ENCODE results near the gene SARS1. TPM values are rescaled to one million over a fixed set of nuclear protein-coding genes. Genes with fewer than 3 reads are reported as not detected.

Gene SARS1
- total RNA-seq, 2 donors from 2014 or later = 117 to 155 TPM

DNA sequence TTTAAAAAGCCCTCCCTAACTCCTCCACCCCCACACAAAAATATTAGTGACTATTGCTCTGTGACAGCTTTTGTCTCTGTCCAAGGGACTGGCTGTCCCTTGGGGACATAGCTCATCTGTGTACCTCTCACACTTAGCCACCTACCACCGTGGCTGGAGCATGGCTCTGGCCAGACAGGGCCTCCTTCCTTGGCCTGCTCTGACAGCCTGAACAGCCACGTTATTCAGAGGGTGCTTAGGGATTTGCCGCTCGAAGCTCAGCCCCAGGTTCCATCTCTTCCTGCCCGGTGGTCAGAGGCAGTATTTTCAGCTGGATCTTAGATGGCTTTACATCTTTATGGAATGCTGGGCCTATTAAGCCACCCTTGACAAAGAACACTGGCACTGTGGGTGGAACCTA is 29.5 kb downstream of the SARS1 start:
- ATAC-seq (no peak), DNase-seq (no peak)
- intact Hi-C loops (cut with DNase I, micrococcal nuclease) = no loop called here

DNA sequence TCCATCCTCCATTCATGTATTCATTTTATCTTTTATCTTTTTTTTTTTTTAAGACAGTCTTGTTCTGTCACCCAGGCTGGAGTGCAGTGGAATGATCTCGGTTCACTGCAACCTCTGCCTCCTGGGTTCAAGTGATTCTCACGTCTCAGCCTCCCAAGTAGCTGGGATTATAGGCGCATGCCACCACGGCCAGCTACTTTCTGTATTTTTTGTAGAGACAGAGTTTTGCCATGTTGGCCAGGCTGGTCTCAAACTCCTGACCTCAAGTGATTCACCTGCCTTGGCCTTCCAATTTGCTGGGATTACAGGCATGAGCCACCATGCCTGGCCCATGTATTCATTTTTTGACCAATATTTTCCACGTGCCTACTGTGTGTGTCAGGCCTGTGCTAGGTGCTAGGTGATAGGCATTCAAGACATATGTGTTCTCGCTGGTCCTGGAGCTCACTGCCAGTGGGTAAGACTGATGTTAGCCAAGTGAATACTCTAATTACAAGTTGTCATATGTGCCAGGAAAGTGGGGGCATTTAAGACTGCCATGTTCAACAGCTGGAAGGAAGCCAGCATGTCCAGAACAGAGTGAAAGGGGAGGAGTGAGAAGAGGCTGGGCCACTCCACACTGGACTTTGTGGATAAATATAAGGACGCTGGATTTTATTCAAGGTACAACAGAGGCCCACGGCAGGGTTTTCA is 30.3 kb downstream of the SARS1 start:
- ATAC-seq (no peak), DNase-seq (no peak)
- intact Hi-C loops (cut with DNase I, micrococcal nuclease) = no loop called here

DNA sequence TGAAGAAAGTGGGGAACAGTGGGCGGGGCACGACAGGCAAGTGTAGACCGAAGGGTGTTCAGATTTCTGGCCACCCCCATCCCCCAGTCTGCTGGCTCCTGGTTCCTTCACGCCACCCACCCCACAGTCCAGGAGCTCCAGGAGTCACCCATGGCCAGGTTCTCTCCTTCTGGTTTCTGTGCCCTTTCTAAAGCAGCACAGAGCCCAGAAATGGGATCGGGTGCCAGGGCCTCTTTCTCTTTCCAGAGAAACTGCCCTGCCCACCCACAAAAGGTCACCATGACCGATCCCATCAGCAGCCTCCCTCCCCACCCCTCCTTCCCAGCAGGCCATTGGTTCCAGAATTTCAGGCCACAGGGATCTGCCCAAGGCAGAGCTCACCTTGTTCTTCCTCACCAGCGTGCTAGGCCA is 32.4 kb downstream of the SARS1 start:
- DNase-seq = no peak
- intact Hi-C loops (cut with DNase I, micrococcal nuclease) = no loop called here
- no peak for ATAC-seq

DNA sequence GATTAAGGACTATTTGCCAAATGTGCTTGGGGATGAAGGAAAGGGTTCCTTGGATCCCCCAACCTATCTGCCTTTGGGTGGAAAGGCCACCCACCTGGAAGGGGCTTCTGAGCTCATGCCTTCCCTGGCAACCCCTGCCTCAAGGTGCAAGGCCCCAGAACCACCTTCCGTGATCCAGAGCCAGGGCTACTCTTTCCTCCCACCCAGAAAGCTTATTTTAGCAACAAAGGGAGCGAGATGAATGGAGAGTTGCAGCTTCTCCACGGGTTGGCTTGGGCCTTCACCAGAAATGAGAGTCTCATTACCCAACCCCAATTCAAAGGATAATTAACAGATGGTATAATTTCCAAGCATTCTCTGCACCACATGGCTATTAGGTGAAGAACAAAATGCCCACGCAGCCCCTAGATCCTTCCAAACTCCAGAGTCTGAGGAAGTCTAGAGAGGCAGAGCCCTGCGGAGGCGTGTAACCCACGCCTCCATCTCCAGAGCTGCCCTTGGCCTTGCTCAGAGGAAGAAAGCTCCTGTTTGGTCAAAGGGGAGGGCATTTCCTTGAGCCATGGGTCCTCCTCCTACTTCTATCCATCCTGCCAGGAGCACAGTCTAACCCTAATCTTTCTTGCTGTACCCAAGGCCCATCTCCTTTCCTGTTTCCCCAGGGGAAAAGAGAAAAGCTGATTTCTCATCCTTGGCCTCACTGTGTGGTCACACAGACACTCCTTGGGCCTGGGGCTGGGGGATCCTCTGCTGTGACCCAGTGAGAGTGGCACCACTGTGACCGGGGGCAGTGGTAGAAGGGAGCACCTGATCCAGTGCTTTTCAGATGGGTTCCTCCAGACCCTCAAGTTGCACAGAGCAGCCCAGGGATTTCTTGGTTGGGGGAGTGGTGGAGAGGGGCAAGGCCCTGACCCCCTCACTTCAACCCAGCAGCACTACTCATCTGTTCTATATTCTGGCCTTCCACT is 34.0 kb downstream of the SARS1 start:
- intact Hi-C loops (cut with DNase I, micrococcal nuclease) = no loop called here
- DNase-seq (no peak), ATAC-seq (no peak)

DNA sequence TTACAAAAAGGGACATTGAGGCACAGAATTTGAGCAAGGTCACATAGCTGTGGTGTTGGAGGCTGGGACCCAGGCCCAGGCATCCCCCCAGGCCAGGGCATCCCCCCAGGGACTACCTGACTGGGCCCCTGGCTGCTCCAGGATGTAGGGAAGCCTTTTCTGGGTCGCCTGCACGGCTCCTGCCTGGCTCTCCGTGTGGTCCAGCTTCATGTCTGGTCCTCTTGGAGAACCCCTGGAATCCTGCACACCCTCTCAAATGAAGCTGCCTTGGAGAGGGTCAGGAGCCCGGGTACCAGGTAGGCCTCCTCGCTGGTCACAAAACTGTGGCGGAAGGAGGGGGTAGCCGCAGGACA is 34.7 kb downstream of the SARS1 start:
- intact Hi-C loops (cut with DNase I, micrococcal nuclease) = no loop called here
- DNase-seq (no peak), ATAC-seq (no peak)

DNA sequence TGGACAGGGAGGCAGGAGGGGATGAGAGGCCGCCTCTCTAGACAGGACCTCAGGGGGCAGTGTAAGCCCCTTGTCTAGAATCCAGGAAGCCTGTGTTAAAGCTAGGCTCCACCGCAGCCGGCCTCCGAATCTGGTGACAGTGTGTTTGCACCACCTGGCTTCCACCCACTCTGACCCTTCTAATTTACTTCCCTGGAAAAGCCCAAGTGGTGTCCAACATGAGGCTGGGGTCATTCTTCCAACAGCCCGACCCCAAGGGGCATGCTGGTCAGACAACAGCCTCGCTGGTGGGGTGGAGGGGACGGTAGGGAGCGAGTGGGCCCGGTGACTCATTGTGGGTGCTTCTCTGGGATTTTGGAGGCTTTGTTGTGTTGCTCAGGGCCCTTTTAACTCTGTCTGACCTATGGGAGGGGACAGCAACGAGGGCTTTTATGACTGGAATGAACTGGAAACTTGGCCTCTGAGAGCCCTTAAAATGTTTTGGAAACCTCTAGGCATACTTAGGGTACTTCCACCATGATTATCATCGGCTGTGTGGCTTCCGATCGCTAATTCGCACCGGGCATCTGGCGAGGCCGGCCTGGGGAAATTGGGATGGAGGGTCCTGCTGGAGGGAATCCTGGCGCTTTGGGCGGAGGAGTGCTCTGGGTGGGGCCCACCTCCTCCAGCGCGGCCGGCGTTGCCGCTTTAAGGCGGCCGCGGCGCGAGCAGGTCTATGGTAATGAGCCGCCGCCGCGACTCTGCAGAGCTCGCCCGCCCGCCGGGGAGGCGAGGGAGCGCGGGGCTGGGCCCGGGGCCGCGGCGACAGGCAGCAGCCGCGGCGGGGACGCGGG is 35.3 kb downstream of the SARS1 start, which contains the start of gene CELSR2:
TSS of gene CELSR2 (plus strand) at position 743 of the 833 bp plus-strand sequence. CDS start 541 bp downstream, outside the sequence.
- DNase-seq (peak; percentile 41 to 73), ATAC-seq (peak; percentile 91)
- intact Hi-C loops (cut with DNase I, micrococcal nuclease) = no loop called here

DNA sequence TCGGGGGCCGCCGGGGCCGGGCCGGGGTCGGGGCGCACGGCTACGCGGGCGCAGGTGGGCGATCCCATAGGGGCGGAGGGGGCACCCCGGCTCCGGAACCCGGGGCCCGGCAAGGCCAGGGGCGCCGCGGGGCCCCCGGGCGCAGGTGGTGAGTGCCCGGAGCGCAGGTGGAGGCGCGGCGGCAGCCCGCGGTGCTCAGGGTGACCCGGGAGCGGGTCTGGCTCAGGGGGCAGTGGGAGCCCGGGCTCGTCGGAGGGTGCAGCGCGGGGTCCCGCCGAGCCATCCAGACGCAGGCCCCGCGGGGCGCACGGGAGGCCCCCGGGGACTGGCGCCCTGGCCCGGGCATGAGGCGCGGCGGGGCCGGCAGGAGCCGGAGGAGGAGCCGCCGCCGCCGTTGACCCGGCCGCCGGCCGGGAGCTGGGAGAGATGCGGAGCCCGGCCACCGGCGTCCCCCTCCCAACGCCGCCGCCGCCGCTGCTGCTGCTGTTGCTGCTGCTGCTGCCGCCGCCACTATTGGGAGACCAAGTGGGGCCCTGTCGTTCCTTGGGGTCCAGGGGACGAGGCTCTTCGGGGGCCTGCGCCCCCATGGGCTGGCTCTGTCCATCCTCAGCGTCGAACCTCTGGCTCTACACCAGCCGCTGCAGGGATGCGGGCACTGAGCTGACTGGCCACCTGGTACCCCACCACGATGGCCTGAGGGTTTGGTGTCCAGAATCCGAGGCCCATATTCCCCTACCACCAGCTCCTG is 36.1 kb downstream of the SARS1 start:
- no peak for DNase-seq
- intact Hi-C loops (cut with DNase I, micrococcal nuclease) = no loop called here
- peak; percentile 41 for ATAC-seq

DNA sequence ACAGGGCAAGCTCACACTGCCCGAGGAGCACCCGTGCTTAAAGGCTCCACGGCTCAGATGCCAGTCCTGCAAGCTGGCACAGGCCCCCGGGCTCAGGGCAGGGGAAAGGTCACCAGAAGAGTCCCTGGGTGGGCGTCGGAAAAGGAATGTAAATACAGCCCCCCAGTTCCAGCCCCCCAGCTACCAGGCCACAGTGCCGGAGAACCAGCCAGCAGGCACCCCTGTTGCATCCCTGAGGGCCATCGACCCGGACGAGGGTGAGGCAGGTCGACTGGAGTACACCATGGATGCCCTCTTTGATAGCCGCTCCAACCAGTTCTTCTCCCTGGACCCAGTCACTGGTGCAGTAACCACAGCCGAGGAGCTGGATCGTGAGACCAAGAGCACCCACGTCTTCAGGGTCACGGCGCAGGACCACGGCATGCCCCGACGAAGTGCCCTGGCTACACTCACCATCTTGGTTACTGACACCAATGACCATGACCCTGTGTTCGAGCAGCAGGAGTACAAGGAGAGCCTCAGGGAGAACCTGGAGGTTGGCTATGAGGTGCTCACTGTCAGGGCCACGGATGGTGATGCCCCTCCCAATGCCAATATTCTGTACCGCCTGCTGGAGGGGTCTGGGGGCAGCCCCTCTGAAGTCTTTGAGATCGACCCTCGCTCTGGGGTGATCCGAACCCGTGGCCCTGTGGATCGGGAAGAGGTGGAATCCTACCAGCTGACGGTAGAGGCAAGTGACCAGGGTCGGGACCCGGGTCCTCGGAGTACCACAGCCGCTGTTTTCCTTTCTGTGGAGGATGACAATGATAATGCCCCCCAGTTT is 36.9 kb downstream of the SARS1 start:
- peak in 1 of 2 donors; percentile 23 for DNase-seq
- no peak for ATAC-seq
- intact Hi-C loops (cut with DNase I, micrococcal nuclease) = no loop called here

DNA sequence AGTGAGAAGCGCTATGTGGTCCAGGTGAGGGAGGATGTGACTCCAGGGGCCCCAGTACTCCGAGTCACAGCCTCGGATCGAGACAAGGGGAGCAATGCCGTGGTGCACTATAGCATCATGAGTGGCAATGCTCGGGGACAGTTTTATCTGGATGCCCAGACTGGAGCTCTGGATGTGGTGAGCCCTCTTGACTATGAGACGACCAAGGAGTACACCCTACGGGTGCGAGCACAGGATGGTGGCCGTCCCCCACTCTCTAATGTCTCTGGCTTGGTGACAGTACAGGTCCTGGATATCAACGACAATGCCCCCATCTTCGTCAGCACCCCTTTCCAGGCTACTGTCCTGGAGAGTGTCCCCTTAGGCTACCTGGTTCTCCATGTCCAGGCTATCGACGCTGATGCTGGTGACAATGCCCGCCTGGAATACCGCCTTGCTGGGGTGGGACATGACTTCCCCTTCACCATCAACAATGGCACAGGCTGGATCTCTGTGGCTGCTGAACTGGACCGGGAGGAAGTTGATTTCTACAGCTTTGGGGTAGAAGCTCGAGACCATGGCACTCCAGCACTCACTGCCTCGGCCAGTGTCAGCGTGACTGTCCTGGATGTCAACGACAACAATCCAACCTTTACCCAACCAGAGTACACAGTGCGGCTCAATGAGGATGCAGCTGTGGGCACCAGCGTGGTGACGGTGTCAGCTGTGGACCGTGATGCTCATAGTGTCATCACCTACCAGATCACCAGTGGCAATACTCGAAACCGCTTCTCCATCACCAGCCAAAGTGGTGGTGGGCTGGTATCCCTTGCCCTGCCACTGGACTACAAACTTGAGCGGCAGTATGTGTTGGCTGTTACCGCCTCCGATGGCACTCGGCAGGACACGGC is 37.8 kb downstream of the SARS1 start:
- ATAC-seq (no peak), DNase-seq (peak in 1 of 2 donors; percentile 17)
- intact Hi-C loops (cut with DNase I, micrococcal nuclease) = no loop called here

DNA sequence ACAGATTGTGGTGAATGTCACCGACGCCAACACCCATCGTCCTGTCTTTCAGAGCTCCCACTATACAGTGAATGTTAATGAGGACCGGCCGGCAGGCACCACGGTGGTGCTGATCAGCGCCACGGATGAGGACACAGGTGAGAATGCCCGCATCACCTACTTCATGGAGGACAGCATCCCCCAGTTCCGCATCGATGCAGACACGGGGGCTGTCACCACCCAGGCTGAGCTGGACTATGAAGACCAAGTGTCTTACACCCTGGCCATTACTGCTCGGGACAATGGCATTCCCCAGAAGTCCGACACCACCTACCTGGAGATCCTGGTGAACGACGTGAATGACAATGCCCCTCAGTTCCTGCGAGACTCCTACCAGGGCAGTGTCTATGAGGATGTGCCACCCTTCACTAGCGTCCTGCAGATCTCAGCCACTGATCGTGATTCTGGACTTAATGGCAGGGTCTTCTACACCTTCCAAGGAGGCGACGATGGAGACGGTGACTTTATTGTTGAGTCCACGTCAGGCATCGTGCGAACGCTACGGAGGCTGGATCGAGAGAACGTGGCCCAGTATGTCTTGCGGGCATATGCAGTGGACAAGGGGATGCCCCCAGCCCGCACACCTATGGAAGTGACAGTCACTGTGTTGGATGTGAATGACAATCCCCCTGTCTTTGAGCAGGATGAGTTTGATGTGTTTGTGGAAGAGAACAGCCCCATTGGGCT is 38.6 kb downstream of the SARS1 start:
- ATAC-seq (no peak), DNase-seq (peak in 1 of 2 donors; percentile 21)
- intact Hi-C loops (cut with DNase I, micrococcal nuclease) = no loop called here

DNA sequence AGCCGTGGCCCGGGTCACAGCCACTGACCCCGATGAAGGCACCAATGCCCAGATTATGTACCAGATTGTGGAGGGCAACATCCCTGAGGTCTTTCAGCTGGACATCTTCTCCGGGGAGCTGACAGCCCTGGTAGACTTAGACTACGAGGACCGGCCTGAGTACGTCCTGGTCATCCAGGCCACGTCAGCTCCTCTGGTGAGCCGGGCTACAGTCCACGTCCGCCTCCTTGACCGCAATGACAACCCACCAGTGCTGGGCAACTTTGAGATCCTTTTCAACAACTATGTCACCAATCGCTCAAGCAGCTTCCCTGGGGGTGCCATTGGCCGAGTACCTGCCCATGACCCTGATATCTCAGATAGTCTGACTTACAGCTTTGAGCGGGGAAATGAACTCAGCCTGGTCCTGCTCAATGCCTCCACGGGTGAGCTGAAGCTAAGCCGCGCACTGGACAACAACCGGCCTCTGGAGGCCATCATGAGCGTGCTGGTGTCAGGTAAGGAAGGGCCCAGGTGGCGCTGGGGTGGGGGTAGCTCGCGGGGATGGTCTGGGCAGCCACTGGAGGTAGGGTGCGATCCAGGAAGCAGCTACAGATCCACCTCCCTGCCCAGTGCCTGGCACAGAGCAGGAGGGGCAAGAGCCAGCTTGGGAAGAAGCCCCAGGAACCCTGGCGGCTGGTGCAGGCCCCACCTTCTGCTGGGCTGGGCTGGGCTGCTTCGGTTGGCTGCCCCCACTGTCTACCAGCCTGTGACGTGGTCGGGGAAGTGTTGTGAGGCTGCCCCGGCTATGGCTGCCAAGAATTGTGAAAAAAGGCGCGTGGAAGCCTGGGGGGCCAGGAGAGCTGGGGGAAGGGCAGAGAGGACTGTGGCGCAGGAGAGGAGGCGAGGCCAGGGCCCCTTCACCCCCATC is 39.4 kb downstream of the SARS1 start:
- DNase-seq (peak in 1 of 2 donors; percentile 70), ATAC-seq (no peak)
- intact Hi-C loops (cut with DNase I, micrococcal nuclease) = no loop called here

DNA sequence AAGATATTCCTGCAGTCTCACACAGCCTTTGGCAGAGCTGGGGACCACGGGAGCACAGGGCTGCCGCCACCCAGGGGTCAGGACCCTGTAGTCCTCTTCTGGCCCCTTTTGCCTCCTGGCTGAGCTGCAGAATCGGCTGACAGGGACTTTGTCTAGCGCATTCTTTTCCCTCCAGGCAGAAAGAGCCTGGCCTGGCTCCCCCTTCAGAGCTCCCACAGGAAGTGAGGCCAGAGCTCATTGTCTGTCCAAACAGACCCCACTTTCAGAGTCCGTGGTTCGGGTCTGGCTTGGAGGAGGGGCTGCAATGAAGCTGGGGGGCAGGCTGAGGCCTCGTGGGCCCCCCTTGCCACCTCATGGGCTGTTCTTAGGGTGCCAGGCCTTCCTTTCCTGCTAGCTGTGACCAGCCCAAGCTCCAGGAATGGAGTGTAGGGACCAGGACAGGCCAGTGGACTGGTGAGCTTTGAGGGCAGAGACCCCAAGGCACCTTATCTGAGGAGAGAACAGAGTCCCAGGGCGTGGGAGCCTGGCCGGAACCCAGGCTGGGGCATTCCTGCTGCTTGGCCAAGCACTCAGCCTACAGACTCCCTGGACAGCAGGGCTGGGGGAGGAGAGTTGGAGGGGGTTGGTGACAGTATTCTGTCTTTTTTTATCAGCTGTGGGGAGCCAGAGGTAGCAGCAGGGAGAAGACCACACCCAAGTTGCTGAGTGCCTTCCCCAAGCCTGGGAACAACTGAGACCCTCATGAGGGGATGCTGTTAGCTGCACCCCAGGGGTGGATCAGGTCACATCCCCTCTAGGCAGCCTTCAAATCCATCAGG is 40.3 kb downstream of the SARS1 start:
- peak in 1 of 2 donors; percentile 13 for DNase-seq
- intact Hi-C loops (cut with DNase I, micrococcal nuclease) = no loop called here
- no peak for ATAC-seq

DNA sequence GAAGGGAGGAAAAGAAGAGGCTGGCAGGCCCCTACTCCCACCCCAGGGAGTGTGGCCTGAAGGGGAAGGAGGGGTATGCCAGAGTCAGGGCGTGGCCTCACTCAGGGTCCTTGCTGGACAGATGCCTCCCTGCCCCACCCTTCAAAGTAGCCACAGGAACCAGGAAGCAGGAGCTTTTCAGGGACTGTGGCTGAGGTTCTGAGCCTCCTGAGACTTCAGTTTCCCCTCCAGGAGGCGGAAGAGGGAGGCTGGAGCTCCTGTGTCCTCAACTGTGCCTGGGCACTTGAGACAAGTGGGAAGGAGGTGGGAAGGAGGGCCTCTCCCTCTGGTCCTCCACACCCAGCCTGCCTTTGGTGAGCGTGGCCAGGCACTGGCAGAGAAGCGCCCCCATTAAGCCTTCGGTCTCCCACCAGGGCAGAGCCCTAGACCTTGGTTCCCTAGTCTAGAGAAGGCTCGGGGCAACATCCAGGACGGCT is 40.9 kb downstream of the SARS1 start:
- DNase-seq = peak in 1 of 2 donors; percentile 28
- intact Hi-C loops (cut with DNase I, micrococcal nuclease) = no loop called here
- peak; percentile 52 for ATAC-seq

DNA sequence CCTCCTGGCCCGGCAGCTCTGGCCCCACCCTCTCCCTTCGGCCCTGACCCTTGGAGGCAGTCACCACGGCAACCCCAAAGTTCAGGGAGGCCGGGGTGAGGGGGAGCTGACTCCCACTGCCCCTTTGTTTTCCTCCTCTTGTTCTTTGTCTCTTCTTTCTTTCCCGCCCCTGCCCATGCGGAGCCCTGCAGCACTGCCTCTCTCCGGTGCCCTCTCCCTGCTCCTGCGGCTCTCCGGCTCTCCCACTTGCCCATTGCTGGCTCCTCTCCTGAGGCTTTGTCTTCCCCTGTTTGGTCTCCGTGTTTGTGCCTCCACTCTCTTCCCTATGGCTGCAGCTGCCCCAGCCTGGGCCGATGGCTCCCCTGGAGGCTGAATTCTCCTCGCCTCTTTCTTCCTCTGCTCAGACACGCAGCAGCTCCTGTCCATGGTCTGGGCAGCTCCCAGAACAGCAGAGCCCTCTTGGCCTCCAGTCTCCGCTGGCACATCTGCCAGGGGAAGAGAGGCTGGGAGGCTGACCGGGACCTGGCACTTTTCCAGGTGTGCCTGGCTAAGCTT is 41.5 kb downstream of the SARS1 start:
- peak in 1 of 2 donors; percentile 22 for DNase-seq
- ATAC-seq = no peak
- intact Hi-C loops (cut with DNase I, micrococcal nuclease) = no loop called here

Measured in left colon (tissue), 2 donors.